Esophagus muscularis mucosa (tissue), 4 donors: ENCODE results near the gene RUFY3.

Experiments used
- EP300 ChIP-seq: sonication (generic); formaldehyde crosslinking; IDR thresholded peaks from one replicate; pipeline ENCODE4 v1.6.1; 2017; ENCODE audit warnings: antibody characterized with exemption
- POLR2A ChIP-seq: fragments of 450-650 bp; IDR thresholded peaks from one replicate; pipeline ENCODE4 v1.6.1; 2017; ENCODE audit warnings: antibody characterized with exemption, moderate library complexity, mild to moderate bottlenecking, low read depth
- TF ChIP-seq, protein P1 (sequence below), 3 experiments: fragments of 200-600 bp in 2 of 3; fragments of 450-650 bp in 1 of 3; sonication (generic) in 2 of 3; IDR thresholded peaks; one replicate each; pipeline ENCODE4 v1.5.1; 2017 to 2019; ENCODE audit warnings: antibody characterized with exemption in 3 of 3, mild to moderate bottlenecking in 2 of 3, moderate library complexity in 1 of 3

DNA sequence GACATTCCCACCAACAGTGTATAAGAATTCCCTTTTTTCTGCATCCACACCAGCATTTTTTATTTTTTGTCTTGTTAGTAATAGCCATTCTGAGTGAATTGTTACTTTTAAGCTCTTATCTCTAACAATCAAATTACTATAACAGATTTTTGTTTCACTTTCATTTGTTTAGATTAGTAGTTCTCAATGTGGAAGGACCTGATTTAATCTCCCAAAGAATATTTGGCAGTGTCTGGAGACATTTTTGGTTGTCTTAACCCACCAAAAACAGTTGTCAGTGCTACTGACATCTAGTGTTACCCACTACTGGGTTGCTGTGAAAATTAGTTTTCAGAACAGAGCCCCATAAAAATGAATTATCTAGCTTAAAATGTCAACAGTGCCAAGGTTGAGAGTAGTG, 37.9 kb downstream of the RUFY3 start:
- TF ChIP-seq, protein P1, sequence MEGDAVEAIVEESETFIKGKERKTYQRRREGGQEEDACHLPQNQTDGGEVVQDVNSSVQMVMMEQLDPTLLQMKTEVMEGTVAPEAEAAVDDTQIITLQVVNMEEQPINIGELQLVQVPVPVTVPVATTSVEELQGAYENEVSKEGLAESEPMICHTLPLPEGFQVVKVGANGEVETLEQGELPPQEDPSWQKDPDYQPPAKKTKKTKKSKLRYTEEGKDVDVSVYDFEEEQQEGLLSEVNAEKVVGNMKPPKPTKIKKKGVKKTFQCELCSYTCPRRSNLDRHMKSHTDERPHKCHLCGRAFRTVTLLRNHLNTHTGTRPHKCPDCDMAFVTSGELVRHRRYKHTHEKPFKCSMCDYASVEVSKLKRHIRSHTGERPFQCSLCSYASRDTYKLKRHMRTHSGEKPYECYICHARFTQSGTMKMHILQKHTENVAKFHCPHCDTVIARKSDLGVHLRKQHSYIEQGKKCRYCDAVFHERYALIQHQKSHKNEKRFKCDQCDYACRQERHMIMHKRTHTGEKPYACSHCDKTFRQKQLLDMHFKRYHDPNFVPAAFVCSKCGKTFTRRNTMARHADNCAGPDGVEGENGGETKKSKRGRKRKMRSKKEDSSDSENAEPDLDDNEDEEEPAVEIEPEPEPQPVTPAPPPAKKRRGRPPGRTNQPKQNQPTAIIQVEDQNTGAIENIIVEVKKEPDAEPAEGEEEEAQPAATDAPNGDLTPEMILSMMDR (IDR thresholded peaks at IDR 0.05): no peak
- TF ChIP-seq POLR2A: no peak
- no peak for TF ChIP-seq EP300
